GM21526 (cell line): Measurements from ENCODE around the gene GIPC1.
"Not testable (repeated sequence)": the region's sequence is repeated elsewhere in the genome, so short reads cannot be mapped to it uniquely, and the experiment has no call there.

Experiments used
- ATAC-seq: cut with Tn5 transposase; IDR thresholded peaks from one replicate; pipeline ENCODE4 v1.9.1; 2021; ENCODE audit warnings: moderate library complexity; ENCODE audit not compliant: unreplicated experiment, low FRiP score

Gene GIPC1

GRCh38 chr19:14472202-14472938, 23.6 kb downstream of the GIPC1 start:
- ATAC-seq = no peak

- ATAC-seq = no peak
These were observed 24.3 kb downstream of the GIPC1 start for GRCh38 chr19:14471436-14472187.

GRCh38 chr19:14470031-14470876, 25.7 kb downstream of the GIPC1 start:
- no peak for ATAC-seq

- no peak for ATAC-seq
These were observed 28.1 kb downstream of the GIPC1 start for GRCh38 chr19:14467816-14468215.

- no peak for ATAC-seq
These were observed 28.5 kb downstream of the GIPC1 start for GRCh38 chr19:14467391-14467790.

GRCh38 chr19:14463747-14464146, 32.2 kb downstream of the GIPC1 start:
- ATAC-seq = no peak

- ATAC-seq = not testable (repeated sequence)
These were observed 33.5 kb downstream of the GIPC1 start for GRCh38 chr19:14462401-14462800.

GRCh38 chr19:14460935-14461334, 35.0 kb downstream of the GIPC1 start:
- ATAC-seq = no peak

GRCh38 chr19:14459703-14460102, 36.2 kb downstream of the GIPC1 start:
- no peak for ATAC-seq

- not testable (repeated sequence) for ATAC-seq
These were observed 43.6 kb downstream of the GIPC1 start for GRCh38 chr19:14452303-14452702.

GRCh38 chr19:14450876-14451275, 45.1 kb downstream of the GIPC1 start:
- ATAC-seq = no peak

GRCh38 chr19:14450168-14450874, 45.6 kb downstream of the GIPC1 start:
- ATAC-seq = no peak

- ATAC-seq = no peak
These were observed 46.6 kb downstream of the GIPC1 start for GRCh38 chr19:14449321-14449720.

GRCh38 chr19:14446336-14447036, 49.4 kb downstream of the GIPC1 start:
- ATAC-seq = no peak

GRCh38 chr19:14443632-14444216, 52.2 kb downstream of the GIPC1 start:
- no peak for ATAC-seq

GRCh38 chr19:14442891-14443631, 52.9 kb downstream of the GIPC1 start:
- ATAC-seq = no peak

GRCh38 chr19:14441041-14441938, 54.6 kb downstream of the GIPC1 start:
- no peak for ATAC-seq

- ATAC-seq = peak; percentile 77
These were observed 55.9 kb downstream of the GIPC1 start for GRCh38 chr19:14440049-14440448.
